Astrocyte of the cerebellum (primary cell): ENCODE data around the gene CRABP2.

Source experiments
- DNase-seq: peaks from one replicate; pipeline ENCODE4 v3.0.0-alpha.2; 2011; ENCODE audit warnings: low read depth
- H3K4me3 ChIP-seq: 2 replicates; pipeline ENCODE4 v1.5.1; 2011; ENCODE audit warnings: mild to moderate bottlenecking, low read depth, low read length, moderate library complexity
- CTCF ChIP-seq: IDR thresholded peaks from 2 replicates; pipeline ENCODE4 v1.5.1; 2012; ENCODE audit warnings: low read length, low read depth, moderate library complexity, mild to moderate bottlenecking; ENCODE audit errors: missing control alignments
- in situ Hi-C: cut with HindIII; loops from 2 replicates; pipeline ENCODE4 v1.10.0; 2017; ENCODE audit warnings: low sequenced_read_pairs

CRABP2 gene

GRCh38 chr1:156666862-156667609, 38.3 kb downstream of the CRABP2 start:
- no peak for TF ChIP-seq CTCF
- in situ Hi-C loops, result no loop called here
- DNase-seq, result no peak
- no peak overlapping the region for H3K4me3 ChIP-seq

GRCh38 chr1:156665539-156665938, 39.8 kb downstream of the CRABP2 start:
- no peak for DNase-seq
- in situ Hi-C loops, result no loop called here
- TF ChIP-seq CTCF, result no peak
- H3K4me3 ChIP-seq, result no peak overlapping the region

- H3K4me3 ChIP-seq, result no peak overlapping the region
- no peak for DNase-seq
- in situ Hi-C loops, result no loop called here
- no peak for TF ChIP-seq CTCF
These were observed 40.5 kb downstream of the CRABP2 start for GRCh38 chr1:156664767-156665411.

GRCh38 chr1:156664046-156664766, 41.2 kb downstream of the CRABP2 start:
- in situ Hi-C loops, result no loop called here
- no peak overlapping the region for H3K4me3 ChIP-seq
- DNase-seq, result no peak
- TF ChIP-seq CTCF, result no peak

GRCh38 chr1:156663178-156663577, 42.2 kb downstream of the CRABP2 start:
- in situ Hi-C loops, result no loop called here

GRCh38 chr1:156662800-156663055, 42.7 kb downstream of the CRABP2 start:
- no peak overlapping the region for H3K4me3 ChIP-seq
- in situ Hi-C loops, result no loop called here
- no peak for DNase-seq
- TF ChIP-seq CTCF, result no peak

More at GRCh38 chr1:156663178-156663577, 42.2 kb downstream of the CRABP2 start:
- H3K4me3 ChIP-seq, result no peak overlapping the region
- no peak for TF ChIP-seq CTCF
- no peak for DNase-seq
